Prostate gland (tissue), 2 donors: ENCODE measurements around the gene NFU1. TPM values are rescaled to one million over a fixed set of nuclear protein-coding genes. Genes with fewer than 3 reads are reported as not detected.
A peak's percentile ranks its signal among the peaks of the same experiment; 100 is the strongest.

ENCODE experiments used
- DNase-seq: peaks from one replicate; pipeline ENCODE4 v3.0.0-alpha.2; 2019; ENCODE audit warnings: low spot score
- H3K27ac ChIP-seq, 2 donors: fragments of 200-600 bp; sonication (generic); 2 replicates each; pipeline ENCODE4 v1.5.1; 2017 to 2019
- H3K27me3 ChIP-seq: fragments of 200-600 bp; sonication (generic); replicated peaks from 2 replicates; pipeline ENCODE4 v1.5.1; 2019; ENCODE audit not compliant: insufficient read depth
- H3K36me3 ChIP-seq, 2 donors: fragments of 200-600 bp; sonication (generic); 1 replicate in 1 of 2; 2 replicates in 1 of 2; pipeline versions ENCODE4 v1.5.1 to v1.8.1; 2017 to 2019
- H3K4me1 ChIP-seq: fragments of 200-600 bp; sonication (generic); replicated peaks from 2 replicates; pipeline ENCODE4 v1.5.1; 2019
- H3K4me3 ChIP-seq, 2 donors: fragments of 200-600 bp; sonication (generic); 2 replicates each; pipeline ENCODE4 v1.5.1; 2017 to 2019
- H3K9me3 ChIP-seq: fragments of 200-600 bp; sonication (generic); 2 replicates; pipeline ENCODE4 v1.5.1; 2017
- POLR2A ChIP-seq: fragments of 450-650 bp; IDR thresholded peaks from one replicate; pipeline ENCODE4 v1.6.1; 2016; ENCODE audit warnings: antibody characterized with exemption, mild to moderate bottlenecking
- POLR2AphosphoS5 ChIP-seq: sonication (generic); formaldehyde crosslinking; IDR thresholded peaks from one replicate; pipeline ENCODE4 v1.6.1; 2017; ENCODE audit warnings: antibody characterized with exemption
- WGBS: methylation state at CpG from one replicate; pipeline ENCODE4 v1.1.5; 2018; 5-methylcytosine and 5-hydroxymethylcytosine counted together
- intact Hi-C: fragments of 100-400 bp; cut with DNase I; formaldehyde crosslinking; loops from one replicate; pipeline ENCODE4 v1.14.2; 2022
- total RNA-seq, 2 donors: library from RNA; depleted of rRNA; stranded (reverse); fragments of >200 nt; gene quantifications; one replicate each; pipeline ENCODE4 v1.1.0, GENCODE V29; 2016
- TF ChIP-seq, protein P1 (sequence below), 4 experiments: fragments of 200-600 bp in 2 of 4; fragments of 450-650 bp in 2 of 4; sonication (generic) in 2 of 4; IDR thresholded peaks; 1 replicate in 3 of 4; 2 replicates in 1 of 4; pipeline ENCODE4 v1.5.1; 2016 to 2019; ENCODE audit warnings: antibody characterized with exemption in 4 of 4, mild to moderate bottlenecking in 2 of 4, moderate library complexity in 2 of 4

The NFU1 gene
- total RNA-seq = 10 to 100 TPM; 33.4 to 42.0 TPM

DNA sequence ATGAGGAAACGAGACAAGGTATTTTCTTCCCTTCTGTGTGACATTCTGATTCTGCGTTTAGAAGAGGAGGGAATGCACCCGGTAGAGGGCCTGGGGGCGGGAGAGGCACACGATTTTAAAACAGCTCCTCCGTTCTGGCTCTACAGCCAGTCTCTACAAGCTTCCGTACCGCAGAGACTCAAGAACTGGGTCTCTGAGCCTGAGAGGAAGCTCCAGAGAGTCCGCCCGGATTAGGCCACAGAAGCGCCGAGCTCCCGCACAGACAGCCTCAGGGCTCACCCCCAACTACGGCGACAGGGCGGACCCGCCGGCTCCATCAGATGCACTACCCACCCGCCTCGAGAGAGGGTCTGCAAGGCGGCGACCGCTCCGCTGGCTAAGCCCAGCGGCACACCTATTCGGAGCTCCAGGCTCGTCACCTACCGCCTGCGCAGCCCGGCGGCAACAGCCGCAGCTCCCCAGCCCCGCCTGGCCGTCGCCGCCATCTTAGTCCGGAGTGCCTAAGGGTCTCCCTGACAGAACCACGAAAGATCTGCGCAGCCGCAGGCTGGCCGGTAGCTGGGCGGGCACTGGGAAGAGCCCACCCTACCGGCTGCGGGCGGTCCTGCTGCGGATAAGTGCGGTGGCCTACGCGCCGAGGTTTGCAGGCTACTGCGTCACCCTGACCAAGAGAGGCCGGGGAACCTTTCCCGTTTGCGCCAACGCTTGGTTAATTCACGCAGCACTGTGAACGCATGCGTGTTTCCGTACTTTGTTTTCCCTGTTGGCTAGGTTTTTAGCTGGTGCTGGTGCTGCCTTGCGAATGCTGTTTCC lies at the start of gene NFU1:
Gene NFU1, minus strand, starts transcription at position 498 of the 813 bp plus-strand sequence. Its CDS starts 13 bp downstream, at position 485.
- Histone ChIP-seq H3K4me3 (peak within 1 kb of the TSS; percentile 65 to 78), H3K27ac (peak within 1 kb of the TSS; percentile 96 to 98), H3K4me1 (no peaks in the 10 kb centered on the region), H3K27me3 (no peaks in the 10 kb centered on the region), H3K9me3 (no peaks in the 10 kb centered on the region), H3K36me3 (no peaks in the 10 kb centered on the region)
- peak; percentile 83 for DNase-seq
- intact Hi-C loops = loop anchor here (2.0 to 5.0 kb wide), 3 partner anchors 50 to 424 kb away; partner anchors contain the start of genes AAK1, ANTXR1 and GFPT1
- whole genome bisulfite sequencing = under 1% methylated on average over 36 of the region's 60 CpGs
- TF ChIP-seq POLR2AphosphoS5 (peak; percentile 85), POLR2A (peak; percentile 79)
- TF ChIP-seq, protein P1, sequence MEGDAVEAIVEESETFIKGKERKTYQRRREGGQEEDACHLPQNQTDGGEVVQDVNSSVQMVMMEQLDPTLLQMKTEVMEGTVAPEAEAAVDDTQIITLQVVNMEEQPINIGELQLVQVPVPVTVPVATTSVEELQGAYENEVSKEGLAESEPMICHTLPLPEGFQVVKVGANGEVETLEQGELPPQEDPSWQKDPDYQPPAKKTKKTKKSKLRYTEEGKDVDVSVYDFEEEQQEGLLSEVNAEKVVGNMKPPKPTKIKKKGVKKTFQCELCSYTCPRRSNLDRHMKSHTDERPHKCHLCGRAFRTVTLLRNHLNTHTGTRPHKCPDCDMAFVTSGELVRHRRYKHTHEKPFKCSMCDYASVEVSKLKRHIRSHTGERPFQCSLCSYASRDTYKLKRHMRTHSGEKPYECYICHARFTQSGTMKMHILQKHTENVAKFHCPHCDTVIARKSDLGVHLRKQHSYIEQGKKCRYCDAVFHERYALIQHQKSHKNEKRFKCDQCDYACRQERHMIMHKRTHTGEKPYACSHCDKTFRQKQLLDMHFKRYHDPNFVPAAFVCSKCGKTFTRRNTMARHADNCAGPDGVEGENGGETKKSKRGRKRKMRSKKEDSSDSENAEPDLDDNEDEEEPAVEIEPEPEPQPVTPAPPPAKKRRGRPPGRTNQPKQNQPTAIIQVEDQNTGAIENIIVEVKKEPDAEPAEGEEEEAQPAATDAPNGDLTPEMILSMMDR (IDR thresholded peaks at IDR 0.05) = peak; percentile 28 to 78 (median 58)

DNA sequence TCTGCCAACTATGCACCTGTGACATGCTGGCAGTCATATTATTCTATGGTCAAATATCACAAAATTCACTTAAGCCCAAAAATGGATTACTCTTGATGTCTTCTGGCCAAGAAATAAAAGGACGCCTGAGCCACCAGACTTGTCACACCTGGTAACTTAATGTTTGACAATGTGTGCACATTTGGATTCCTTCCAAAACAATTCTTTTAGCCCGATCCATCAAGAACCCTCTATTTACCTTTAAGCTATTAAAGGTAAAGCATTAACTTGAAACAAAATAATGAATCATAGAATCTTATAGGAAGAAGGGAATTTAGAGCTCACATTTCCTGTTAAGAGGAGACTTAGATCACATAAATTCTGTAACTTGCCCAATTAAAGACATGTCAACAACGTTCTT lies 46.5 kb upstream of the NFU1 start:
- no peaks in the 10 kb centered on the region for H3K9me3 ChIP-seq
- WGBS = 37% methylated on average over 3 of the region's 3 CpGs
- no peaks in the 10 kb centered on the region for H3K36me3 ChIP-seq
- H3K4me3 ChIP-seq = no peak overlapping the region
- peaks cover 6% of the 10 kb centered on the region for H3K4me1 ChIP-seq
- intact Hi-C loops = no loop called here
- H3K27ac ChIP-seq = peak overlapping the region in 1 of 2 donors; percentile 41
- TF ChIP-seq POLR2AphosphoS5 (peak; percentile 70), POLR2A (no peak)
- TF ChIP-seq, protein P1 (IDR thresholded peaks at IDR 0.05) = no peak
- no peaks in the 10 kb centered on the region for H3K27me3 ChIP-seq
- peak; percentile 46 for DNase-seq

DNA sequence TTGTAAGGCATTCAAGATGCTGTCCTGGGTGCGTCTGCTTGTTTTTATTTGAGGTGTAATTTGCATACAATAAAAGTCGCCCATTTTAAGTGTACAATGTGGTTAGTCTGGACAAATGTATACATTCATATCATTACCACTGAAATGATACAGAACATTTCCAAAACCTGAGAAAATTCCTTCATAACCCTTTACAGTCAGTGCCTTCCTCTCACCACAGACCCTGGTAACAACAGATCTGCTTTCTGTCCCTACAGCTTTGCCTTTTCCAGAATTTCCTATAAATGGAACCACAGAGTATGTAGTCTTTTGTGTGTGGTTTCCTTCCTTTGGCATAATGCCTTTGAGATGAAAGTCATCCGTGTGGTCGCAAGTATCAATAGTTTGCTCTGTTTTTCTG lies 45.8 kb upstream of the NFU1 start:
- DNase-seq = no peak
- peak overlapping the region in 1 of 2 donors; percentile 12 for H3K27ac ChIP-seq
- no peaks in the 10 kb centered on the region for H3K36me3 ChIP-seq
- intact Hi-C loops = no loop called here
- no peaks in the 10 kb centered on the region for H3K9me3 ChIP-seq
- WGBS = 43% methylated on average over 4 of the region's 4 CpGs
- H3K4me3 ChIP-seq = no peak overlapping the region
- peaks cover 6% of the 10 kb centered on the region for H3K4me1 ChIP-seq
- TF ChIP-seq, protein P1 (IDR thresholded peaks at IDR 0.05) = no peak
- TF ChIP-seq POLR2AphosphoS5 (no peak), POLR2A (no peak)
- no peaks in the 10 kb centered on the region for H3K27me3 ChIP-seq

DNA sequence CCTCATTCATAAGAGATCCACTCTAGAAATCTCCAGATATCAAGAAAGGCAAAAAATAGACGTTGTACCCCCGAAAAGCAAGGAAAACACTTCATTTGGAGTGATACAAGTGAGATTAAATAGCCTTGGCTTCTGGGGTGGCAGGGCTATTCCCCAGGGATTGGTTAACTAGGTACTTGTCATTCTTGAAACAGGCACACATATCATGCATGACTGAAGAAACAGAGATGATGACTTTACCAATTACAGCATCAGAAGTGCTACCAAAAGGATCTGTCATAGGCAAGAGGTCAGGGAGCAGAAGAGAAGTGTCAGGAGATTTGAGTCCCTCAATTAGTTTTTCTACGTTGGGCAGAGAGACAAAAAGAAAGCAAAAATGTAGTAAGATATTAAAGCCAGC lies 45.2 kb upstream of the NFU1 start:
- H3K36me3 ChIP-seq = no peaks in the 10 kb centered on the region
- intact Hi-C loops = no loop called here
- no peak for DNase-seq
- no peak overlapping the region for H3K4me3 ChIP-seq
- peaks cover 6% of the 10 kb centered on the region for H3K4me1 ChIP-seq
- H3K9me3 ChIP-seq = no peaks in the 10 kb centered on the region
- TF ChIP-seq, protein P1 (IDR thresholded peaks at IDR 0.05) = no peak
- TF ChIP-seq POLR2A = no peak
- no peak for TF ChIP-seq POLR2AphosphoS5
- H3K27me3 ChIP-seq = no peaks in the 10 kb centered on the region
- no peak overlapping the region for H3K27ac ChIP-seq
- 79% methylated on average over 3 of the region's 3 CpGs for WGBS

DNA sequence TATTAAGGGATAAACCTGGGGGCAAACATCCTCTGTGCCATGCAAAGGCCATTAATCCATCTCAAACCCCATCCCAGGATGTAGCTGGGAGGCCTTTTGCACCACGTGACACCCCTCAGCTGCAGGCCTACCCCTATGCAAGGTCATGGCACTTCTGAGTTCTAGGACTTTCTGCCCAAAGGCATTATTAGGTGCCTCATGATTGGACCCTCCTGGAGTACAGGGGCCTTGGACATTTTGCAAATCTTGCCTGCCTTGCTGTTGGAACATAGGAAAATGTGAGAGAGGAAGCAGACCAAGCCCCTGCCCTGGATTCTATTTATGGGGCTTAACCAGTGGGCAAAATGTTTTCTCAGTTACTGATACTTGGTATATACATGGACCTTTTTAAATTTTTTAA lies 44.2 kb upstream of the NFU1 start:
- H3K27me3 ChIP-seq = no peaks in the 10 kb centered on the region
- no peaks in the 10 kb centered on the region for H3K36me3 ChIP-seq
- WGBS = 89% methylated on average over 1 of the region's 1 CpG
- intact Hi-C loops = no loop called here
- H3K27ac ChIP-seq = no peak overlapping the region
- no peak overlapping the region for H3K4me3 ChIP-seq
- DNase-seq = no peak
- peaks cover 6% of the 10 kb centered on the region for H3K4me1 ChIP-seq
- TF ChIP-seq, protein P1 (IDR thresholded peaks at IDR 0.05) = no peak
- no peak for TF ChIP-seq POLR2A
- TF ChIP-seq POLR2AphosphoS5 = no peak
- H3K9me3 ChIP-seq = no peaks in the 10 kb centered on the region
